Ishikawa (cell line): ENCODE measurements around the gene NOP53.

ENCODE experiments used
- CEBPB ChIP-seq: IDR thresholded peaks from 2 replicates; pipeline ENCODE4 v1.6.1; 2012
- EGR1 ChIP-seq: IDR thresholded peaks from 2 replicates; pipeline ENCODE4 v1.6.1; 2012
- EP300 ChIP-seq: IDR thresholded peaks from 2 replicates; pipeline ENCODE4 v1.6.1; 2012; ENCODE audit warnings: borderline replicate concordance
- FOXM1 ChIP-seq: IDR thresholded peaks from 2 replicates; pipeline ENCODE4 v1.6.1; 2012; ENCODE audit warnings: low read depth, borderline replicate concordance
- MAX ChIP-seq: IDR thresholded peaks from 2 replicates; pipeline ENCODE4 v1.6.1; 2012
- NFIC ChIP-seq: IDR thresholded peaks from 2 replicates; pipeline ENCODE4 v1.6.1; 2012
- RAD21 ChIP-seq: IDR thresholded peaks from 2 replicates; pipeline ENCODE4 v1.6.1; 2012; ENCODE audit warnings: low read depth
- REST ChIP-seq: IDR thresholded peaks from 2 replicates; pipeline ENCODE4 v1.6.1; 2012; ENCODE audit warnings: low read depth, mild to moderate bottlenecking
- TCF12 ChIP-seq: IDR thresholded peaks from 2 replicates; pipeline ENCODE4 v1.6.1; 2012; ENCODE audit warnings: low read depth
- TEAD4 ChIP-seq: IDR thresholded peaks from 2 replicates; pipeline ENCODE4 v1.6.1; 2012
- USF1 ChIP-seq: IDR thresholded peaks from 2 replicates; pipeline ENCODE4 v1.6.1; 2012
- ZBTB7A ChIP-seq: IDR thresholded peaks from 2 replicates; pipeline ENCODE4 v1.6.1; 2012; ENCODE audit warnings: low read depth

GRCh38 chr19:47755065-47755761, 9.9 kb downstream of the NOP53 start:
- TF ChIP-seq RAD21 (no peak), EP300 (no peak), FOXM1 (no peak), CEBPB (no peak), MAX (no peak), NFIC (no peak), REST (no peak), USF1 (no peak), EGR1 (no peak), TEAD4 (no peak), TCF12 (no peak), ZBTB7A (no peak)
